GM18508 (cell line): ENCODE measurements around the gene SIL1.
"Not testable (repeated sequence)": the region's sequence is repeated elsewhere in the genome, so short reads cannot be mapped to it uniquely, and the experiment has no call there.

Source experiments
- ATAC-seq: cut with Tn5 transposase; IDR thresholded peaks from one replicate; pipeline ENCODE4 v1.9.1; 2021; ENCODE audit warnings: moderate number of reproducible peaks; ENCODE audit not compliant: insufficient read depth, unreplicated experiment

Gene SIL1

DNA sequence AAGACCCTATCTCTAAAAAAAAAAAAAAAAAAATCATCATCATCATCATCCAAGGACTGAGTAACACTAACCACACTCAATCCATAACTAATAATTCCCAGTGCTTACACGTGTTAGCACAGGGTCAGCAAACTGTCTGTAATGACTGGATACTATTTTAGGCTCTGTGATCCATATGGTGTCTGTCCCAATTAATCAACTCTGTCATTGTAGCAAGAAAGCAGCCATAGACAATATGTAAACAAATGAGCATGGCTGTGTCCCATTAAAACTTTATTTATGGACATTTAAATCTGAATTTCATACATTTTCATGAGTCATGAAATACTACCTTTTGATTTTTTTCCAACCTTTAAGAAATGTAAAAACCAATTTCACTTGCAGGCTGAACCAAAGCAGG, 148.4 kb downstream of the SIL1 start:
- ATAC-seq: no peak

DNA sequence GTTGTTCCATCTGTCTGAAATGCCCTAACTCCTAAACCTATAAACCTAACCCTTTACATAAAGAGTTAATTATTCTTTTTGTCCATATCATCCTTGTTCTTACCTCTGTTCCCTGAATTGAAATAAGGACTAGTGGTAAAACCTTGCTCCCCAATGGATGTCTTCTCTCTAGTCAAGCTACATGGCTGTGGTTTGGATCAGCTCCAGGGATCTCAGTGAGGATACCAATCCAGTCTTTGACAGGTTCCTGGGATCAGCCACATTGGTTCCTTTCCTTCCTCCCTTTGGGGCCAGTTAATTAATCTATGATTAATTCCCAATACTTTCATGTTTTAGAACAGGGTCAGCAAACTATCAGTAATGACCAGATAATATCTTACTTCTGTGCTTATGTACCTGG, 151.6 kb downstream of the SIL1 start:
- no peak for ATAC-seq

DNA sequence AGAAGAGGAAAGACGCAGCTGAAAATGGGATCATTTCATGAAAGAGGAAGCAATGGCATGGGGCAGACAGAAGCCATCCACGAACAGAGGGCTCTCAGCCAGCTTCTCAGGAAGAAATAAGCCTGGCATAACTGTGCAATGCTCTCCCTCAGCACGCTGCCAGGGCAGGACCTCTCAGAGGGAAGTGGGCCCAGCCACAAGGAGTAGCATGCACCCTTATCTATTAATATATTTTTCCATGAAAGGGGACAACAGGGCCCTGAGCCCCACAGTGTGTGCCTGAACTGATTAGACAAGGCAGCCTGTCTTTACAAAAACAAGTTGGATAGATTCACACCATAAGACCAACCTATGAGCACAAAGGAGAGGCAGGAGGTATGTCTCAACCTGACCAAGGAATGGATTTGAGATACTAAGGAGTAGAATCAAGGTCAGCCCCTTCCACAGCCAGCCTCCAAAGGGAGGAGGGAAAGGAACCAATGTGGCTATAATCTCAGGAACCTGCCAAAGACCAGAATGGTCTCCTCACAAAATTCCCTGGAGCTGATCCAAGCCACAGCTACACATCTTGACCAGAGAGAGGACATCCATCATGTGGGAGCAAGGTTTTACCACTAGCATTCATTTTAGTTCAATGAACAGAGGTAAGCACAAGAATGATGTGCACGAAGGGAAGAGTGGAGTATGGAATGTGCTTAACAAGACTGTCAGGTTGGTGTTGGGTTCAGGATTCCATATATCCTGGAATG, 154.8 kb downstream of the SIL1 start:
- ATAC-seq: no peak

DNA sequence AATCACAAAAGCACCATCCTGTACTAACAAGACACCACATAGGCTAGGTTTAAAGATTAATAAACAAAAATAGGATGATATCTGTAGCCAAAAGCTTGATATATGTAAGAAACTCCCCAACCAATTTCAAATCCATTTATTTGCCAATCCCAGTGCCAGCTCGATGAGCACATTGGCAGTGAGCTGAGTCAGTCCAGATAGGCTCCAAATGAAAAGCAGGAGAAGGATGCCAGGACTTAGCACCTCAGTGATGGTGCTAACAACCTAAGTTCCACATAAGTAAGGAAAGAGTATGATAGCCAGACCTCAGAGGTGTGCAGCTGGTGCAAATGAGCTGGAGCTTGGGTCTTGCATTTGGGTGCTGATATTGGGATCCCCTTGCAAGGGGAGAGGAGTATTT, 158.1 kb downstream of the SIL1 start:
- no peak for ATAC-seq

DNA sequence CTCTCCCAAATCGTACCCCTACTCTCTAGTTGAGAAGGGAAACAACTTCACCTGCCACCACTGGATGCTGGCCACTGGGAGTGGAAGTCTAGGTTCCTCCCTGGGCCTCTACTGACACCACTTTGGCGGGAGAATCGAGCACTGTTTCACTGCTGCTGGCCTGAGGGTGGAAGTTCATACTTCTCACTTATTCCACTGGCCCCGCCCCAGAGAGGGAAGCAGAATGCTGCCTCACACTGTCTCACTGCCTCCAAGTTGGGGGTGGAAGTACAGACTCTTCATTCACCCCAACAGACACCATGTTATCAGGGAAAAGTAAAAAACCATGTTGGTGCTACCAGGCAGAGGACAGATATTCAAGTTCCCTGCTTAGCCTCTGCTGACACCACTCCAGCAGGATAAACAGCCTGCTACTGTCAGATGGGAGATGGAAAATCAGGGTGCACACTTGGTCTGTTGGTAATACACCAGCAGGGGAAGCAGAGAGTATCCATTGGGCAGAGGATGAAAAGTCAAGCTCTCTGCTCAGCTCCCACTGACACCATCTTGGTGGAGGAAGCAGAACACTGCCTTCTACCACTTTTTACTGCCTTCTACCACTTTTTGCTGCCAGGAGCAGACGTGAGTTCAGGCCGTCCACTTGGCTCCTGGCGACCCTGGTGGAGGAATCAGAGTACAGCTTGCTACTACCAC, 159.4 kb downstream of the SIL1 start:
- ATAC-seq: no peak

DNA sequence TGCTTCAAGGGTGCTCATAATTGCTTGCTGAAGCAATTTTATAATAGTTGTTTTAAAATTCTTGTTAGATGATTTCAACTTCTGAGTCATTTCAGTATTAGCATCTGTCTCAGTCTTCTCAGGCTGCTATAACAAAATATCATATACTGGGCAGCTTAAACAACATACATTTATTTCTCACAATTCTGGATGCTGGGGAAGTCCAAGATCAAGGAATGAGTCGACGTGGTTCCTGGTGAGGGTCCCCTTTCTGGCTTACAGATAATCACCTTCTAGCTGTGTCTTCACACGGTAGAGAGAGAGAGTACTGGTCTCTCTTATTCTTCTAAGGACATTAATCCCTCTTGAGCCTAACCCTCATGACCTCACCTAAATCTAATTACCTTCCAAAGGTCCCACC, 160.4 kb downstream of the SIL1 start:
- no peak for ATAC-seq

DNA sequence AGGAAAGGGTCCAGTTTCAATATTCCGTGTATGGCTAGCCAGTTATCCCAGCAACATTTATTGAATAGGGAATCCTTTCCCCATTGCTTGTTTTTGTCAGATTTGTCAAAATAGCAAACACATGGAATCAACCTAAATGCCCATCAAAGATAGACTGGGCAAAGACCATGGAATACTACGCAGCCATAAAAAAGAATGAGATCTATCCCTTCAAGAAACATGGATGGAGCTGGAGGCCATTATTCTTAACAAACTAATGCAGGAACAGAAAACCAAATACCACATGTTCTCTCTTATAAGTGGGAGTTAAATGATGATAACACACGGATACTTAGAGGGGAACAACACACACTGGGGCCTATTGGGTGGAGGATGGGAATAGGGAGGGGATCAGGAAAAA, 161.8 kb downstream of the SIL1 start:
- ATAC-seq: not testable (repeated sequence)

DNA sequence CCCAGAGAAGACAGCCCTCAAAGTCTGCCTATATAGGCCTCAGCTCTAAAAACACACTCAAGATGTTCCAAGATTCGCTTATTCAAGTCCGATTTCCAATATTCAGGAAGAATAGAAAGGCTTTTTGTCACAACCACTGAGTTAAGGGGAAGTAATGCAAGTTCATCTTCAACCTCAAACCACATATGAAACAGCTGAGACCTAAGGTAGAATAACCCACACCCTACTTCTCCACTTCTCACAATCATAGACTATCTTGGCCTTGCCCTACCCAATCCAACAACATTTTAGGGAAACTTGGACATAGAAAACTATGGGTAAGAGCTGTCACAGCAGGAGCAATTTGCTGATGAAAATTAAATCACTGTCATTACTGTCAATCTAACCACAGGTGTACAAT, 171.0 kb downstream of the SIL1 start:
- no peak for ATAC-seq

DNA sequence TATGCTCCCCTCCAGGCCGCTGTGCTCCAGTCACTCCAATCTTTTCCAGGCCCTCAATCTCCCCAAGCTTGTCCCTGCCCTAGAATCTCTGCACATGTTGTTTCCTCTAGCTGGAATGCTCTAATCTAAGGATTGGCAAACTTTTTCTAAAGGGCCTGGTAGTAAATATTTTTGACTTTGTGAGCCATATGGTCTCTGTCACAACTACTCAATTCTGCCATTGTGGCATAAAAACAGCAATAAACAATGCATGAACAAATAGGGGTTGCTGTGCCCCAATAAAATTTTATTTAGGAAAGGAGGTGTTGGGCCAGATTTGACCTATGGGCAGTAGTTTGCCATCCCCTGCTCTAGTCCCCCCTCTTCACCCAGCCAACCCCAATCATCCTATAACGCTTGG, 172.5 kb downstream of the SIL1 start:
- ATAC-seq: no peak

DNA sequence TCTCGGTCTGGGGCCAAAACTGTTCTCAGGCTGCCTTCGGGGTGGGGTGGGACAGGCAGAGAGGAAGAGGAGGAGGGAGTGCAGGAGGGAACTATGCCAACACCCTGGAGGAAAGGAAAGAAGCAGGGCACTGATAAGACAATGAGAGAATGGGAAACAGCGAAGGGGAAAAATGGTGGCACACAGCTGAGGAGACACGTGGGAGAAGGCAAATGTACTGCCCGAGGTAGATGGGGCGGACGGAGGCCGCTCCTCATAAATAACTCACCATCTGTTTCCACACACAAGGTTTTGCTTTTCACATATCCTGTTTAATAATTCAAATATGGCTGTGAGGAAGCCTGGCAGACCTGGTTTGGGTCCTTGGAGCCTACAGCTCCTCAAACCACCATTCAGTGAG, 174.9 kb downstream of the SIL1 start:
- no peak for ATAC-seq

DNA sequence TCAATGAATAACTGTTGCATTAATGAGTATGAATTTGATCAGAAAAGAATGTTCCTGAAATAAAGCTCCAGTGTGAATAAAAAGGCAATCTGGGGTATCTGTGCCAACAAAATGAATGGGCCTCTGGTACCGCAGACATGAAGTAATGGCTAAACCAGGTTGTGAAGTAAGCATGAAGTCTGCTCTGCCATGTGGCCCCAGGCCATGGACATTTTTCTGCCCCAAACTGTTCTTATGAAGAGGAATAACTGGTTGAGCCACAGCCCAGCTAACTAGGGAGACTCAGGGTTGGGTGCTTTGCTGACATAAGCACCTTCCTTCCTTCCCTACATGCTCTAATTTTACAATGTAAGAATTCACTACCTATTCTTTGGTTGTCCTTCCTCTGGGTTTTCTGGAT, 175.6 kb downstream of the SIL1 start:
- no peak for ATAC-seq

DNA sequence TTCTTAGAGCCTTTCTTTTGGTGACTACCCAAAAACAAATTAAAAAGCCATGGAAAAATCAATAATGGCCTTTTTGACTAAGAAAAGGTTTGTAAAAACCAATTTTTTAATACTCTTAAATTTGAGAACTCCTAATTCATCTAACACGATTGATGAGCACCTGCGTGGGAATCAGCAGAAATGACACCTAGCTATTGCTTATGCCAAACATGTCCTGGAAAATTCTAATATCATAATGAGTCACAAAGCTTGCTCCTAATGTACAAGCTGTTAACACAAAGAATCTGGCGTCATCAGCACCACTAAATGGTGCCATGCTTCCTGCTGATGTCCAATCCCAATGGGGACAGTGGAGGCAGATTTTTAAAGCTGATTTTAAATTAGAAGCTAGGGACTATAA, 176.8 kb downstream of the SIL1 start:
- no peak for ATAC-seq

DNA sequence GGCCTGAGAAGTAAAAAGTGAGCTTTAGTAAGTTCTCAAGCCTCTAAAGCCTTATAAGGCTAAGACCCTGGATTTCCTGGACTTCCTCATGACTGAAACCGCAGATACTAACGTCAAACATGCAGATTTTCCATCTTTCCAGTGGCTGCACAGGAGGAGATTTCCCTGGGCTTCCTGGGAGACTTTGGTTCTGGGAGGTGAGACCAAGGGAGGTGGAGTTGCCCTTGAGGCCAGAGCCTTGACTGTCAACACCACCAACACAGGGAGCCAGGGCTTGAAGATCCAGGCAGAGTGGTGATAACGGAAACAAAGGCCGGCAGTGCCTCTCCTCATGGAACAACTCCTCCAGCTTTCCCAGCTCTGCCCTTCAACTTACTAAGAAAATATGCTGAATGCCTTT, 178.3 kb downstream of the SIL1 start:
- ATAC-seq: no peak

DNA sequence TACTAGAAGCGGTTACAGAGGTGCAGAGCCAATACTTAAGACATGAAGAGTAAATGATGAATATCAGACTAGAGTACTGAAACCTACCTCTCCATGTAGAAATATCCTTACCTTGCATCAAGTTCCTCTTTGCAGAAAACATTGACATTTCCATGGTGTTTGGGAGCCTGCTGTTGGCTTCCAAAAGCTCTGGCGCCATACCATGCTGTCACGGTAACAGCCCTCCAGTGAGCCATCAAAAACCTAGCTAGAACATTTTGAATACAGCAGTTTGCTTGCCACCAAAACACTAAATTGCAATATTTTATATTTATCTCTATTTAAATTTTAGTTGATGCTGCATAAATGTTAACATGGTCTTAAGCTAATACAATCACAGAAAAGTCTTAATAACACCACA, 179.0 kb downstream of the SIL1 start:
- no peak for ATAC-seq

DNA sequence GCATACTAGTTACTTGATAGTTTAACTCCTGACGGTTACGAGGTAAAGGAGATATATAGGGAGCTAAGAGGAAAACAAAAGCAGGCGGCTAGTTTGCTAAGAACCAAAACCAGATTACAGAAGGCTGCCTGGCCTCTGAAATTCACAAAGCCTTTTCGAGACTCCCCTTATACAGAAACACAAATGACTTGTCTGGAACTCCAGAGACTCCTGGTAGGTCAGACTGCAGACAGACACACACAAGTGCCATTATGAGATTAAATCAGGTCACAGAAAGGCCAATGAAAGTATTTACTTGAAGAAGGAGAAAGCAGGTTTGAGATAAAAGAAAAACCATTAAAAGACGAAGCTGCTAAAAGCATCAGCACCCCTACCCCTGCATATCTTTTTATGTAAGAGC, 180.5 kb downstream of the SIL1 start:
- ATAC-seq: no peak

DNA sequence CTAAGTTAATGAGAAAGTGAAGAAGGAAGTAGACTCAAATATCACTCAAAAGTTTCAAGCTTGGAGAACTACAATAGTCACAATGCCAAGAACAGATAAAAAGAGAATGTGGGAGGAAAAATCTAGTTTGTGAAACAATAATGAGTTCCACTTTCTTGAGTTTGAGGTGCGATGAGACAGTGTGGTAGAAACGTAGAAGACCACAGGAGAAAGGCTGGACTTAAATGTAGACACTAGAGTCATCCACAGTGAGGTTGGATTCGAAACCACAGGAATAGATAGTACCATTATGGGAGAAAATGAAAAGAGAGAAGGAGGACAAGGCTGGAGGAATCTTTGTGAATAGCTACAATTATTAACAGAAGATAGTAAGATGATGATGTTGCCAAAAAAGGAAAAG, 182.0 kb downstream of the SIL1 start:
- ATAC-seq: no peak

DNA sequence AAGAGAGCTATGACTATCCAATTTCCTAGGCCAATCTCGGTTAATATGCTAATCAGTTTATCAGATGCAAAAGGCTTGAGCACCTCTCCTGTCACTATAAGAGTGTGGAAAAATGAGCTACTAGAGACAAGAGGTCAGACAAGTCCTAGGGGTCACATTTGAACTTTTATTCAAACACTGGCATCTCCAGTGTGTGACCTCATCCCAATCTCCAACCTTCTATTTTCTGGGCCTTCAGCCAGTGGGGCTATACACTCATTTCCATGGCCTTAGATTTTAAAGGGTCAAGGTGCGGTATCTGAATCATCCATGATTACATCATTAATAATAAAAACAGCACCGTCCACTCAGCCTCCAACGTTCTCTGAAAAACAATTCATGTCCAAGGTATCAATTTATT, 183.4 kb downstream of the SIL1 start:
- no peak for ATAC-seq

DNA sequence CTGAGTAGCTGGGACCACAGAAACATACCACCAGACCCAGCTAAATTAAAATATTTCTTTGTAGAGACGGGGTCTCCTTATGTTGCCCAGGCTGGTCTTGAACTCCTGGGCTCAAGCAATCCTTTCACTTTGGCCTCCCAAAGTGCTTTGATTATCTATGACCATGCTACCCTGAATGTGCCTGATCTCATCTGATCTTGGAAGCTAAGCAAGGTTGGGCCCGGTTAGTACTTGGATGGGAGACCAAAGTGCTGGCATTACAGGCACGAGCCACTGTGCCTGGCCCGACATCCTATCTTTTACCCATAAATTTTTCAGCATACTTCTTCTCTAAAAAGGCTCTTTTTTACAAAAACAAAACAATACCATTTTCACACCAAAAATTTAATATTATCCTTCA, 186.0 kb downstream of the SIL1 start:
- ATAC-seq: no peak

DNA sequence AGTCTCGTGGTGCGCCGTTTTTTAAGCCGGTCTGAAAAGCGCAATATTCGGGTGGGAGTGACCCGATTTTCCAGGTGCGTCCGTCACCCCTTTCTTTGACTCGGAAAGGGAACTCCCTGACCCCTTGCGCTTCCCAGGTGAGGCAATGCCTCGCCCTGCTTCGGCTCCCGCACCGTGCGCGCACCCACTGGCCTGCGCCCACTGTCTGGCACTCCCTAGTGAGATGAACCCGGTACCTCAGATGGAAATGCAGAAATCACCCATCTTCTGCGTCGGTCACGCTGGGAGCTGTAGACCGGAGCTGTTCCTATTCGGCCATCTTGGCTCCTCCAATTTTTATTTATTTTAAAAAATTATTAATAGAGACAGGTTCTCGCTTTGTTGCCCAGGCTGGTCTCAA, 187.0 kb downstream of the SIL1 start:
- not testable (repeated sequence) for ATAC-seq

DNA sequence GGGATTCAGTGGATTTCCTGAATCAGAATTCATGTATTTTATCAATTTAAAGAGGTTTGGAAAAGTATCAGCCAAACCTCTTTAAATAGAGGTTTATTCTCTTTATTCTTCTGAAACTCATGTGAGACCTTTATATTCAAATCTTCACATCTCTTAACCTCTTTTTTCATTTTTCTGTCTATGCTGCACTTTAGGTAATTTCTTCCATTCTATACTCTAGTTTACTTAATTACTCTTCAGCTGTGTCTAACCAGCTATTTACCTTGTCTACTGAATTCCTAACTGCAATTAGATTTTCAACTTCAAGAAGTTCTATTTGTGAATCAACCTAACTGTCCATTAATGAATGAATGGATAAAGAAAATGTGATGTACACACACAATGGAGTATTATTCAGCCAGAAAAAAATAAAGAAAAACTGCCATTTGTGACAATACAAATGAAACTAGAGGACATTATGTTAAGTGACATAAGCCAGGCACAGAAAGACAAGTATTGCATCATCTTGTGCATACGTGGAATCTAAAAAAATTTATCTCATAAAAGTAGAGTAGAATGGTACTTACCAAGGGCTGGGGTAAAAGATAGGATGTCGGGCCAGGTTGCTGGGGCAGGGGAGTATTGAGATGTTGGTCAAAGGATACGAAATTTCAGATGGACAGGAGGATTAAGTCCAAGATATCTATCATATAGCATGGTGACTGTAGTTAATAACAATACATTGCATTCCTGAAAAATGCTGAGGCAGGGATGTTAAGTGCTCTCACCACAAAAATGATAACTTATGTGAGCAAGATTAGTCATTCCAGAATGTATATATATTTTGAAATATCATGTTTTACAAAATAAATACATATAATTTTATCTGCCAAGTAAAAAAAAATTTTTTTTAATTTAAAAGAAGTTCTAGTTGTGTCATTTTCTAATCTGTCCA, 193.5 kb downstream of the SIL1 start:
- no peak for ATAC-seq

DNA sequence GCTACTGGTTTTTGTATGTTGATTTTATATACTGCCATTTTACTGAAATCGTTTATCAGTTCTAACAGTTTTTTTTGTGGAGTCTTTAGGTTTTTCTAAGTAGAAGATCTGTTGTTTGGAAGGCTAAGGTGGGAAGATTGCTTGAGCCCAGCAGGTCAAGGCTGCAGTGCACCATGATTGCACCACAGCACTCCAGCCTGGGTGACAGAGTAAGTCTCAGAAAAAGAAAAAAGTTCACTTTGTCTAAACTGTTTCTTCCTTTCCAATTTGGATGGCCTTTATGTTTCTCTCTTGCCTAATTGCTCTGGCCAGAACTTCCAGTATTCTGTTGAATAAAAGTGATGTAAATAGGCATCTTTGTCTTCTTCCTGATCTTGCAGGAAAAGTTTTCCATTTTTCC, 198.5 kb downstream of the SIL1 start:
- no peak for ATAC-seq
